A549 (cell line): ENCODE data around the gene TNF.

Source experiments
- CBX2 ChIP-seq: fragments of 200-600 bp; sonication (generic); IDR thresholded peaks from 2 replicates; pipeline ENCODE4 v1.6.1; 2016; ENCODE audit warnings: low read depth, mild to moderate bottlenecking, borderline replicate concordance
- CHD4 ChIP-seq: fragments of 200-600 bp; sonication (generic); IDR thresholded peaks from 2 replicates; pipeline ENCODE4 v1.6.1; 2016; ENCODE audit warnings: antibody characterized with exemption, mild to moderate bottlenecking, borderline replicate concordance
- EP300 ChIP-seq, 2 experiments: fragments of >200 bp; sonication (Bioruptor Twin); formaldehyde crosslinking; IDR thresholded peaks; 2 replicates in 1 of 2; 3 replicates in 1 of 2; pipeline ENCODE4 v1.6.1; 2016 to 2017
- MAZ ChIP-seq: fragments of 150-350 bp; IDR thresholded peaks from 2 replicates; pipeline ENCODE4 v1.6.1; 2014; ENCODE audit warnings: antibody characterized with exemption, low read depth, low read length, borderline replicate concordance
- NR3C1 ChIP-seq: fragments of >200 bp; sonication (Bioruptor Twin); formaldehyde crosslinking; IDR thresholded peaks from 3 replicates; pipeline ENCODE4 v1.6.1; 2017
- RNF2 ChIP-seq: fragments of 200-600 bp; sonication (generic); IDR thresholded peaks from 2 replicates; pipeline ENCODE4 v1.6.1; 2016; ENCODE audit warnings: low read depth, mild to moderate bottlenecking, antibody characterized with exemption, moderate library complexity, borderline replicate concordance
- TF ChIP-seq, protein P1 (sequence below): fragments of 200-600 bp; sonication (generic); IDR thresholded peaks from 2 replicates; pipeline ENCODE4 v1.6.1; 2016; ENCODE audit warnings: antibody characterized with exemption, mild to moderate bottlenecking, moderate library complexity
- TF ChIP-seq, protein P2 (sequence below): fragments of >200 bp; sonication (Bioruptor Twin); formaldehyde crosslinking; IDR thresholded peaks from 3 replicates; pipeline ENCODE4 v1.5.1; 2016
- TF ChIP-seq, protein P3 (sequence below): IDR thresholded peaks from 2 replicates; pipeline ENCODE4 v1.6.1; 2012

DNA sequence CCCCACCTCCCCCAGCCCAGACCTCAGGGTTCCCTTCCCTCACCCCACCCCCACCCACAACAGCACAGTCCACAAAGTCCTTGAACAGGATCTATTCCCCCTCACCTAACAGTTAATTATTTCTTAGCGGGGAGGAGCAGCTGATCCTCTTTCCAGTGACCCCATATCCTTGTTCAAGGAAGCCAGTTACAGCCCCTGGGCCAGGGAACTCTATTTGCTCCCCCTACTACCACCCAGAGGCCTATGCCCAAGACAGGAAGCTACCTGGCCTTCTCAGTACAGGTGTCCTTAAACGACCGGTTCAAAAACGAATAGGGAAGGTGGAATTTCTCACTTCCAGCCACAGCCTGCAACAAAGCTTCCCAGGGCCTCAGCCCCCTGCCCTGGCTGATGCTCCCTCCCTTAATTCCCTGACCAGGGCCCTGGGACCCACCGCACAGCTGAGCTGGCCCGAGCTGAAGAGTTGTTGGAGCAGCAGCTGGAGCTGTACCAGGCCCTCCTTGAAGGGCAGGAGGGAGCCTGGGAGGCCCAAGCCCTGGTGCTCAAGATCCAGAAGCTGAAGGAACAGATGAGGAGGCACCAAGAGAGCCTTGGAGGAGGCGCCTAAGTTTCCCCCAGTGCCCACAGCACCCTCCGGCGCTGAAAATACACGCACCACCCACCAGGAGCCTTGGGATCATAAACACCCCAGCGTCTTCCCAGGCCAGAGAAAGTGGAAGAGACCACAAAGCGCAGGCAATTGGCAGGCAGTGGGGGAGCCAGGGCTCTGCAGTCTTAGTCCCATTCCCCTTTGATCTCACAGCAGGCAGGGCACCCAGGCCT lies 45.8 kb upstream of the TNF start:
- TF ChIP-seq NR3C1 (no peak), MAZ (no peak), CHD4 (no peak), EP300 (IDR thresholded peaks at IDR 0.05) (no peak), RNF2 (no peak), CBX2 (no peak)
- TF ChIP-seq, protein P1, sequence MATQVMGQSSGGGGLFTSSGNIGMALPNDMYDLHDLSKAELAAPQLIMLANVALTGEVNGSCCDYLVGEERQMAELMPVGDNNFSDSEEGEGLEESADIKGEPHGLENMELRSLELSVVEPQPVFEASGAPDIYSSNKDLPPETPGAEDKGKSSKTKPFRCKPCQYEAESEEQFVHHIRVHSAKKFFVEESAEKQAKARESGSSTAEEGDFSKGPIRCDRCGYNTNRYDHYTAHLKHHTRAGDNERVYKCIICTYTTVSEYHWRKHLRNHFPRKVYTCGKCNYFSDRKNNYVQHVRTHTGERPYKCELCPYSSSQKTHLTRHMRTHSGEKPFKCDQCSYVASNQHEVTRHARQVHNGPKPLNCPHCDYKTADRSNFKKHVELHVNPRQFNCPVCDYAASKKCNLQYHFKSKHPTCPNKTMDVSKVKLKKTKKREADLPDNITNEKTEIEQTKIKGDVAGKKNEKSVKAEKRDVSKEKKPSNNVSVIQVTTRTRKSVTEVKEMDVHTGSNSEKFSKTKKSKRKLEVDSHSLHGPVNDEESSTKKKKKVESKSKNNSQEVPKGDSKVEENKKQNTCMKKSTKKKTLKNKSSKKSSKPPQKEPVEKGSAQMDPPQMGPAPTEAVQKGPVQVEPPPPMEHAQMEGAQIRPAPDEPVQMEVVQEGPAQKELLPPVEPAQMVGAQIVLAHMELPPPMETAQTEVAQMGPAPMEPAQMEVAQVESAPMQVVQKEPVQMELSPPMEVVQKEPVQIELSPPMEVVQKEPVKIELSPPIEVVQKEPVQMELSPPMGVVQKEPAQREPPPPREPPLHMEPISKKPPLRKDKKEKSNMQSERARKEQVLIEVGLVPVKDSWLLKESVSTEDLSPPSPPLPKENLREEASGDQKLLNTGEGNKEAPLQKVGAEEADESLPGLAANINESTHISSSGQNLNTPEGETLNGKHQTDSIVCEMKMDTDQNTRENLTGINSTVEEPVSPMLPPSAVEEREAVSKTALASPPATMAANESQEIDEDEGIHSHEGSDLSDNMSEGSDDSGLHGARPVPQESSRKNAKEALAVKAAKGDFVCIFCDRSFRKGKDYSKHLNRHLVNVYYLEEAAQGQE = no peak
- TF ChIP-seq, protein P2, sequence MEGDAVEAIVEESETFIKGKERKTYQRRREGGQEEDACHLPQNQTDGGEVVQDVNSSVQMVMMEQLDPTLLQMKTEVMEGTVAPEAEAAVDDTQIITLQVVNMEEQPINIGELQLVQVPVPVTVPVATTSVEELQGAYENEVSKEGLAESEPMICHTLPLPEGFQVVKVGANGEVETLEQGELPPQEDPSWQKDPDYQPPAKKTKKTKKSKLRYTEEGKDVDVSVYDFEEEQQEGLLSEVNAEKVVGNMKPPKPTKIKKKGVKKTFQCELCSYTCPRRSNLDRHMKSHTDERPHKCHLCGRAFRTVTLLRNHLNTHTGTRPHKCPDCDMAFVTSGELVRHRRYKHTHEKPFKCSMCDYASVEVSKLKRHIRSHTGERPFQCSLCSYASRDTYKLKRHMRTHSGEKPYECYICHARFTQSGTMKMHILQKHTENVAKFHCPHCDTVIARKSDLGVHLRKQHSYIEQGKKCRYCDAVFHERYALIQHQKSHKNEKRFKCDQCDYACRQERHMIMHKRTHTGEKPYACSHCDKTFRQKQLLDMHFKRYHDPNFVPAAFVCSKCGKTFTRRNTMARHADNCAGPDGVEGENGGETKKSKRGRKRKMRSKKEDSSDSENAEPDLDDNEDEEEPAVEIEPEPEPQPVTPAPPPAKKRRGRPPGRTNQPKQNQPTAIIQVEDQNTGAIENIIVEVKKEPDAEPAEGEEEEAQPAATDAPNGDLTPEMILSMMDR = no peak
- TF ChIP-seq, protein P3, sequence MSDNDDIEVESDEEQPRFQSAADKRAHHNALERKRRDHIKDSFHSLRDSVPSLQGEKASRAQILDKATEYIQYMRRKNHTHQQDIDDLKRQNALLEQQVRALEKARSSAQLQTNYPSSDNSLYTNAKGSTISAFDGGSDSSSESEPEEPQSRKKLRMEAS = no peak
